H1 (cell line): Measurements from ENCODE around the gene RBM17. TPM values are rescaled to one million over a fixed set of nuclear protein-coding genes. Genes with fewer than 3 reads are reported as not detected.

Experiments
- CTCF ChIA-PET: fragments of 300-600 bp; sonication (Branson Sonifier 250); formaldehyde crosslinking; loops from one replicate; lab custom pipeline; 2021; ENCODE audit not compliant: partially characterized antibody; lab: Charles Lee
- POLR2A ChIA-PET: fragments of 300-600 bp; sonication (Branson Sonifier 250); formaldehyde crosslinking; loops from one replicate; lab custom pipeline; 2021; ENCODE audit warnings: inconsistent platforms; ENCODE audit not compliant: partially characterized antibody; lab: Charles Lee
- DNase-seq, 2 experiments: peaks; one replicate each; pipeline versions ENCODE4 v3.0.0 to v3.0.0-alpha.2; 2010 to 2022; ENCODE audit warnings: low spot score in 2 of 2, low read depth in 1 of 2, mixed read lengths in 1 of 2
- FAIRE-seq: peaks from 2 replicates; lab custom pipeline; 2011; peaks lifted over from hg19 to GRCh38; lab: Jason Lieb, UNC
- H2AFZ ChIP-seq: 2 replicates; pipeline ENCODE4 v1.8.1; 2012; ENCODE audit warnings: low read length, inconsistent platforms
- H2AK5ac ChIP-seq: 2 replicates; pipeline ENCODE4 v1.6.1; 2013; ENCODE audit warnings: low read depth, low read length
- H2BK120ac ChIP-seq: replicated peaks from 2 replicates; pipeline ENCODE3; 2013; ENCODE audit warnings: low read depth, low read length, inconsistent platforms
- H2BK12ac ChIP-seq: 2 replicates; pipeline ENCODE4 v1.6.1; 2013; ENCODE audit warnings: low read depth, low read length
- H2BK15ac ChIP-seq: 2 replicates; pipeline ENCODE4 v1.6.1; 2013; ENCODE audit warnings: low read length
- H2BK20ac ChIP-seq: 2 replicates; pipeline ENCODE4 v1.6.1; 2013; ENCODE audit warnings: low read length
- H2BK5ac ChIP-seq: 2 replicates; pipeline ENCODE4 v1.6.1; 2013; ENCODE audit warnings: low read depth, low read length
- H3K14ac ChIP-seq: 2 replicates; pipeline ENCODE4 v1.6.1; 2013; ENCODE audit warnings: inconsistent platforms; ENCODE audit not compliant: insufficient read length
- H3K18ac ChIP-seq: 2 replicates; pipeline ENCODE4 v1.6.1; 2013; ENCODE audit warnings: low read length; ENCODE audit errors: extremely low read depth
- H3K23ac ChIP-seq: 2 replicates; pipeline ENCODE4 v1.6.1; 2013; ENCODE audit warnings: inconsistent platforms; ENCODE audit not compliant: insufficient read length
- H3K23me2 ChIP-seq: 2 replicates; pipeline ENCODE4 v1.6.1; 2013; ENCODE audit warnings: low read depth, low read length
- H3K27ac ChIP-seq: 2 replicates; pipeline ENCODE4 v1.6.1; 2011; ENCODE audit warnings: low read depth, low read length, inconsistent platforms
- H3K27me3 ChIP-seq, 4 experiments: replicated peaks in 1 of 4; 1 replicate in 1 of 4; 2 replicates in 3 of 4; pipeline versions ENCODE4 v1.6.1 to v1.8.1; 2011 to 2013; ENCODE audit warnings: low read length in 3 of 4, mild to moderate bottlenecking in 3 of 4, inconsistent platforms in 2 of 4, mixed read lengths in 2 of 4, moderate library complexity in 1 of 4; ENCODE audit not compliant: control insufficient read depth in 3 of 4, insufficient read depth in 3 of 4; ENCODE audit errors: extremely low read depth in 1 of 4
- H3K36me3 ChIP-seq, 4 experiments: 2 replicates each; pipeline versions ENCODE4 v1.6.1 to v1.8.1; 2011 to 2013; ENCODE audit warnings: mild to moderate bottlenecking in 4 of 4, low read length in 3 of 4, moderate library complexity in 2 of 4, control low read depth in 1 of 4, inconsistent platforms in 1 of 4; ENCODE audit not compliant: insufficient read depth in 4 of 4, control insufficient read depth in 2 of 4
- H3K4ac ChIP-seq: replicated peaks from 2 replicates; pipeline ENCODE3; 2013; ENCODE audit warnings: low read length, low read depth, mixed read lengths, inconsistent platforms; ENCODE audit not compliant: insufficient read length
- H3K4me1 ChIP-seq, 4 experiments: replicated peaks in 1 of 4; 1 replicate in 1 of 4; 2 replicates in 3 of 4; pipeline versions ENCODE4 v1.6.1 to v1.8.1; 2011 to 2013; ENCODE audit warnings: low read length in 3 of 4, inconsistent platforms in 2 of 4, mixed read lengths in 1 of 4; ENCODE audit not compliant: insufficient read depth in 4 of 4, control insufficient read depth in 3 of 4
- H3K4me2 ChIP-seq, 2 experiments: 2 replicates each; pipeline versions ENCODE4 v1.6.1 to v1.8.1; 2011 to 2013; ENCODE audit warnings: low read depth in 2 of 2, low read length in 2 of 2, control low read depth in 1 of 2, inconsistent platforms in 1 of 2, mild to moderate bottlenecking in 1 of 2; ENCODE audit not compliant: insufficient read depth in 1 of 2
- H3K4me3 ChIP-seq, 4 experiments: fragments of 200-600, 300-600 bp in 1 of 4; sonication (generic), shearing (Covaris generic), sonication (Bioruptor Twin) in 1 of 4; 2 replicates each; pipeline versions ENCODE4 v1.5.1 to v1.8.1; 2011 to 2016; ENCODE audit warnings: low read length in 4 of 4, low read depth in 3 of 4, control low read depth in 2 of 4, inconsistent platforms in 2 of 4, mild to moderate bottlenecking in 2 of 4, mixed read lengths in 1 of 4, moderate library complexity in 1 of 4; ENCODE audit not compliant: insufficient read depth in 2 of 4; ENCODE audit errors: extremely low read depth in 1 of 4
- H3K56ac ChIP-seq: replicated peaks from 2 replicates; pipeline ENCODE3; 2013; ENCODE audit warnings: low read depth, mild to moderate bottlenecking, mixed read lengths, low read length, inconsistent platforms; ENCODE audit not compliant: insufficient read length
- H3K79me1 ChIP-seq: 2 replicates; pipeline ENCODE4 v1.6.1; 2013; ENCODE audit warnings: low read depth, low read length, control low read depth
- H3K79me2 ChIP-seq, 2 experiments: 2 replicates each; pipeline versions ENCODE4 v1.6.1 to v1.8.1; 2012 to 2013; ENCODE audit warnings: low read length in 2 of 2, mild to moderate bottlenecking in 2 of 2, inconsistent platforms in 1 of 2; ENCODE audit not compliant: insufficient read depth in 2 of 2, control insufficient read depth in 1 of 2
- H3K9ac ChIP-seq, 4 experiments: replicated peaks in 1 of 4; 1 replicate in 1 of 4; 2 replicates in 3 of 4; pipeline versions ENCODE4 v1.6.1 to v1.8.1; 2011 to 2013; ENCODE audit warnings: low read depth in 3 of 4, low read length in 3 of 4, control low read depth in 2 of 4, mild to moderate bottlenecking in 2 of 4, moderate library complexity in 2 of 4, inconsistent platforms in 1 of 4; ENCODE audit errors: extremely low read depth in 1 of 4
- H3K9me3 ChIP-seq, 2 experiments: 2 replicates each; pipeline versions ENCODE4 v1.6.1 to v1.8.1; 2012 to 2013; ENCODE audit warnings: mild to moderate bottlenecking in 2 of 2, moderate library complexity in 2 of 2, control low read depth in 1 of 2, inconsistent platforms in 1 of 2, low read depth in 1 of 2, low read length in 1 of 2, mixed read lengths in 1 of 2; ENCODE audit not compliant: insufficient read depth in 2 of 2
- H4K20me1 ChIP-seq, 2 experiments: replicated peaks in 1 of 2; 2 replicates each; pipeline versions ENCODE3 to v1.8.1; 2011 to 2013; ENCODE audit warnings: inconsistent platforms in 2 of 2, low read length in 2 of 2, mild to moderate bottlenecking in 1 of 2; ENCODE audit not compliant: insufficient read depth in 2 of 2, control insufficient read depth in 1 of 2
- H4K5ac ChIP-seq: 2 replicates; pipeline ENCODE4 v1.6.1; 2013; ENCODE audit warnings: low read length, low read depth, mixed read lengths, inconsistent platforms; ENCODE audit not compliant: insufficient read length
- H4K8ac ChIP-seq: 2 replicates; pipeline ENCODE4 v1.8.0; 2013; ENCODE audit warnings: mild to moderate bottlenecking, moderate library complexity, low read length, inconsistent platforms; ENCODE audit not compliant: insufficient read depth; ENCODE audit errors: extremely low read depth
- H4K91ac ChIP-seq: replicated peaks from 2 replicates; pipeline ENCODE3; 2013; ENCODE audit warnings: low read length, mixed read lengths, inconsistent platforms; ENCODE audit not compliant: insufficient read length
- ASH2L ChIP-seq: fragments of 200-600, 300-600 bp; sonication (generic); IDR thresholded peaks from one replicate; pipeline ENCODE4 v1.7.1; 2017; ENCODE audit warnings: low read length
- BCL11A ChIP-seq, 2 experiments: IDR thresholded peaks; one replicate each; pipeline ENCODE4 v1.6.1; 2011; ENCODE audit warnings: low read depth in 2 of 2, low read length in 2 of 2, mild to moderate bottlenecking in 2 of 2
- CREB1 ChIP-seq: IDR thresholded peaks from 2 replicates; pipeline ENCODE4 v1.6.1; 2012; ENCODE audit warnings: inconsistent platforms
- CTBP2 ChIP-seq: IDR thresholded peaks from 2 replicates; pipeline ENCODE4 v1.7.0; 2011; ENCODE audit warnings: borderline replicate concordance, mild to moderate bottlenecking, moderate library complexity, mixed read lengths, low read length; ENCODE audit not compliant: insufficient read depth, insufficient read length
- EZH2 ChIP-seq: fragments of 200-600 bp; sonication (generic); IDR thresholded peaks from 2 replicates; pipeline ENCODE4 v1.7.1; 2012; ENCODE audit warnings: low read depth, mild to moderate bottlenecking, moderate library complexity, low read length, inconsistent platforms; ENCODE audit not compliant: severe bottlenecking
- GTF2F1 ChIP-seq: IDR thresholded peaks from 2 replicates; pipeline ENCODE4 v1.6.1; 2012; ENCODE audit warnings: low read depth, low read length, improper control_type of control experiment, borderline replicate concordance
- JUND ChIP-seq: IDR thresholded peaks from 2 replicates; pipeline ENCODE4 v1.6.1; 2011; ENCODE audit warnings: mild to moderate bottlenecking, improper control_type of control experiment, low read length
- NRF1 ChIP-seq: IDR thresholded peaks from 2 replicates; pipeline ENCODE4 v1.6.1; 2011; ENCODE audit warnings: mild to moderate bottlenecking, low read depth, low read length, improper control_type of control experiment
- PHF8 ChIP-seq: fragments of 200-600 bp; sonication (generic); conservative IDR thresholded peaks from 2 replicates; pipeline ENCODE4 v1.7.1; 2012; ENCODE audit warnings: low read depth, mild to moderate bottlenecking, inconsistent platforms, low read length, moderate library complexity
- POLR2AphosphoS5 ChIP-seq: IDR thresholded peaks from 2 replicates; pipeline ENCODE4 v1.6.1; 2011; ENCODE audit warnings: low read depth, low read length
- RAD21 ChIP-seq, 2 experiments: IDR thresholded peaks in 1 of 2; conservative IDR thresholded peaks in 1 of 2; 2 replicates each; pipeline ENCODE4 v1.6.1; 2011; ENCODE audit warnings: low read depth in 2 of 2, low read length in 2 of 2, improper control_type of control experiment in 1 of 2, inconsistent platforms in 1 of 2, mild to moderate bottlenecking in 1 of 2, moderate library complexity in 1 of 2
- SUZ12 ChIP-seq: fragments of 200-600 bp; sonication (generic); IDR thresholded peaks from 2 replicates; pipeline ENCODE4 v1.6.1; 2012; ENCODE audit warnings: mild to moderate bottlenecking, inconsistent platforms, low read length, moderate library complexity, mixed read lengths
- WGBS, 2 experiments: shearing (Covaris generic) in 1 of 2; methylation state at CpG; one replicate each; pipeline versions ENCODE4 v1.1.6 to v1.1.7; 2013 to 2015; ENCODE audit warnings: low lambda C conversion rate in 2 of 2, mixed read lengths in 2 of 2, inconsistent platforms in 1 of 2, low coverage in 1 of 2, missing lambda C conversion rate in 1 of 2; ENCODE audit not compliant: insufficient replicate concordance in 2 of 2, insufficient coverage in 1 of 2, insufficient read length in 1 of 2; ENCODE audit errors: extremely low coverage in 1 of 2, missing lambda C conversion rate in 1 of 2; 5-methylcytosine and 5-hydroxymethylcytosine counted together
- polyA plus RNA-seq, 7 experiments: library from polyadenylated mRNA; depleted of rRNA in 3 of 7; stranded (reverse) in 5 of 7; unstranded in 2 of 7; fragments of >200 nt in 5 of 7; fragments of 200-250 nt in 2 of 7; gene quantifications; 1 replicate in 5 of 7; 2 replicates in 1 of 7; 4 replicates in 1 of 7; pipeline versions ENCODE4 v1.2.1 to v1.2.3, GENCODE V29; 2011 to 2013; ENCODE audit warnings: missing spikeins in 2 of 7, mixed read lengths in 2 of 7
- total RNA-seq: library from RNA; stranded (reverse); fragmentation: NEBNext Ultra II Directional; extraction: Animal tissue kit (Norgen Biotek cat#: 25700); gene quantifications from 2 replicates; pipeline ENCODE4 v1.2.1, GENCODE V29; 2021
- TF ChIP-seq, protein P1 (sequence below): IDR thresholded peaks from 2 replicates; pipeline ENCODE4 v1.6.1; 2011; ENCODE audit warnings: low read depth, mild to moderate bottlenecking, low read length; ENCODE audit not compliant: insufficient read depth

RBM17 gene
- total and polyA plus RNA-seq, 2 of the 8 experiments (the other 6 are each of a cell fraction or from before 2014, with no cell fraction given) = 15.7 to 128 TPM

DNA sequence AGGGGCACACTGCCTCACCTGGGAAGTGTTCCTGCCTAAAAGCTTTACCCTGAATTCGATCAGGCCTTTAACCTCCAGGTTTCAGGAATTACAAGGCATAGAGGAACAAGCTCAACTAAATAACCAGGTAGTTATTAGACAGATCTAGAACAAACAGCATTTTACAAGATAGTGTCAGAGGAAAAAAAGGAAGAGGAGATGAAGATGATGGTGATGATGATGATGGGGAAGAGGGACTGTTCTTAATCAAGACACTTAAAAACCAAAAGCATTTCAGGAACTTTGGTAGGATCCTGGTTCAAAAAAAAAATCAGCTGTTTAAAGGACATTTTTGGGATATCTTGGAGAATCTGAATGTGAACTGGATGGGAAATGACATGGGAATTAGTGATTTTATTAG lies 11.5 kb downstream of the RBM17 start:
- POLR2A ChIA-PET = no interaction called here
- WGBS, 2 experiments = 73% methylated on average over 1 of the region's 1 CpG; no CpG with 5 or more reads in 1 of the 2 experiments
- no peak for FAIRE-seq

More for the DNA sequence above, 11.5 kb downstream of the RBM17 start:
- Histone ChIP-seq H2BK15ac (no peak overlapping the region), H3K4me3 (no peak overlapping the region), H2AK5ac (no peak overlapping the region), H3K4me1 (peaks cover 8 to 38% (median 21%) of the 10 kb centered on the region in 4 experiments), H4K91ac (no peak overlapping the region), H2AFZ (no peak overlapping the region), H3K4ac (no peak overlapping the region), H4K8ac (no peak overlapping the region), H3K9me3 (no peaks in the 10 kb centered on the region), H3K79me2 (peaks cover 4 to 67% of the 10 kb centered on the region in 2 experiments), H3K18ac (no peak overlapping the region), H3K23ac (no peak overlapping the region), H2BK12ac (no peak overlapping the region), H3K27ac (no peak overlapping the region), H3K56ac (no peak overlapping the region), H3K14ac (no peak overlapping the region), H2BK5ac (no peak overlapping the region), H3K9ac (no peak overlapping the region), H3K4me2 (no peak overlapping the region), H4K20me1 (peaks cover 5 to 7% of the 10 kb centered on the region in 2 experiments), H2BK20ac (no peak overlapping the region), H3K23me2 (no peaks in the 10 kb centered on the region), H3K79me1 (peaks cover 3% of the 10 kb centered on the region), H4K5ac (no peak overlapping the region), H3K36me3 (peaks cover 0 to 28% (median 4%) of the 10 kb centered on the region in 4 experiments; a peak in 4 of 8 replicates), H2BK120ac (no peak overlapping the region), H3K27me3 (no peaks in the 10 kb centered on the region)
- TF ChIP-seq RAD21 (IDR thresholded peaks at IDR 0.05 in 1 of 2, conservative IDR thresholded peaks at IDR 0.05 in 1 of 2; ENCODE audit: low read depth in 2 of 2, low read length in 2 of 2) (no peak), SUZ12 (no peak), ASH2L (no peak), CTBP2 (no peak), NRF1 (no peak), JUND (no peak), EZH2 (no peak), GTF2F1 (no peak), PHF8 (no peak), CREB1 (no peak), BCL11A (IDR thresholded peaks at IDR 0.05; ENCODE audit: low read depth in 2 of 2, low read length in 2 of 2) (no peak), POLR2AphosphoS5 (no peak)
- TF ChIP-seq, protein P1, sequence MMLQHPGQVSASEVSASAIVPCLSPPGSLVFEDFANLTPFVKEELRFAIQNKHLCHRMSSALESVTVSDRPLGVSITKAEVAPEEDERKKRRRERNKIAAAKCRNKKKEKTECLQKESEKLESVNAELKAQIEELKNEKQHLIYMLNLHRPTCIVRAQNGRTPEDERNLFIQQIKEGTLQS = no peak
- CTCF ChIA-PET = interaction anchor here (0.8 to 1.6 kb wide), 3 partner anchors 42 to 102 kb away, joined by 3 to 5 read pairs (median 3); partner anchors contain the start of gene PFKFB3
- no peak for DNase-seq
